H9 (cell line): ENCODE measurements around the gene RRP15. TPM values are rescaled to one million over a fixed set of nuclear protein-coding genes. Genes with fewer than 3 reads are reported as not detected.

Experiments
- DNase-seq: peaks from one replicate; pipeline ENCODE4 v3.0.0-alpha.2; 2017
- H2AFZ ChIP-seq: one replicate; pipeline ENCODE4 v1.6.1; 2013; ENCODE audit warnings: mild to moderate bottlenecking, low read length, control low read depth, moderate library complexity
- H2AK5ac ChIP-seq: 2 replicates; pipeline ENCODE4 v1.6.1; 2013; ENCODE audit warnings: low read length, control low read depth, mixed read lengths; ENCODE audit not compliant: insufficient read length
- H2BK120ac ChIP-seq: one replicate; pipeline ENCODE4 v1.6.1; 2013; ENCODE audit warnings: low read depth, mild to moderate bottlenecking, low read length, control low read depth, inconsistent platforms; ENCODE audit not compliant: poor library complexity, severe bottlenecking
- H2BK12ac ChIP-seq: 2 replicates; pipeline ENCODE4 v1.6.1; 2013; ENCODE audit warnings: low read length, control low read depth, mixed read lengths, low read depth; ENCODE audit not compliant: insufficient read length
- H2BK15ac ChIP-seq: 2 replicates; pipeline ENCODE4 v1.6.1; 2013; ENCODE audit warnings: low read depth, low read length, control low read depth
- H2BK20ac ChIP-seq: one replicate; pipeline ENCODE4 v1.6.1; 2013; ENCODE audit warnings: low read depth, mild to moderate bottlenecking, low read length, control low read depth, inconsistent platforms; ENCODE audit not compliant: poor library complexity, severe bottlenecking
- H2BK5ac ChIP-seq: 2 replicates; pipeline ENCODE4 v1.6.1; 2013; ENCODE audit warnings: low read length, control low read depth, mixed read lengths; ENCODE audit not compliant: insufficient read length
- H3K14ac ChIP-seq: 2 replicates; pipeline ENCODE4 v1.6.1; 2013; ENCODE audit warnings: low read length, control low read depth; ENCODE audit not compliant: insufficient read depth
- H3K18ac ChIP-seq: 2 replicates; pipeline ENCODE4 v1.6.1; 2013; ENCODE audit warnings: low read depth, mild to moderate bottlenecking, mixed read lengths, low read length, control low read depth; ENCODE audit not compliant: insufficient read length
- H3K23ac ChIP-seq: 2 replicates; pipeline ENCODE4 v1.6.1; 2013; ENCODE audit warnings: low read length, control low read depth, mixed read lengths, low read depth; ENCODE audit not compliant: insufficient read length
- H3K23me2 ChIP-seq: 2 replicates; pipeline ENCODE4 v1.6.1; 2013; ENCODE audit warnings: low read depth, mild to moderate bottlenecking, mixed read lengths, low read length, control low read depth; ENCODE audit not compliant: insufficient read length, poor library complexity, severe bottlenecking
- H3K27ac ChIP-seq: 2 replicates; pipeline ENCODE4 v1.5.1; 2013; ENCODE audit warnings: low read length, control low read depth, mixed read lengths, low read depth; ENCODE audit not compliant: insufficient read length
- H3K27me3 ChIP-seq: 2 replicates; pipeline ENCODE4 v1.6.1; 2013; ENCODE audit warnings: low read length, control low read depth, inconsistent platforms; ENCODE audit not compliant: insufficient read depth
- H3K4ac ChIP-seq: 2 replicates; pipeline ENCODE4 v1.6.1; 2013; ENCODE audit warnings: low read depth, mild to moderate bottlenecking, control low read depth, inconsistent platforms, low read length, moderate library complexity
- H3K4me1 ChIP-seq: 2 replicates; pipeline ENCODE4 v1.6.1; 2013; ENCODE audit warnings: low read length, control low read depth, inconsistent platforms; ENCODE audit not compliant: insufficient read depth
- H3K4me2 ChIP-seq: 2 replicates; pipeline ENCODE4 v1.6.1; 2013; ENCODE audit warnings: low read length, control low read depth, mixed read lengths; ENCODE audit not compliant: insufficient read length, insufficient read depth
- H3K56ac ChIP-seq: 2 replicates; pipeline ENCODE4 v1.6.1; 2013; ENCODE audit warnings: low read depth, mild to moderate bottlenecking, mixed read lengths, low read length, control low read depth; ENCODE audit not compliant: insufficient read length
- H3K79me1 ChIP-seq: 2 replicates; pipeline ENCODE4 v1.6.1; 2013; ENCODE audit warnings: low read depth, mild to moderate bottlenecking, moderate library complexity, low read length, control low read depth, inconsistent platforms; ENCODE audit not compliant: insufficient read depth, poor library complexity, severe bottlenecking
- H3K79me2 ChIP-seq: 2 replicates; pipeline ENCODE4 v1.6.1; 2013; ENCODE audit warnings: low read length, control low read depth, inconsistent platforms; ENCODE audit not compliant: insufficient read depth
- H3K9ac ChIP-seq: 2 replicates; pipeline ENCODE4 v1.6.1; 2013; ENCODE audit warnings: low read length, control low read depth, mixed read lengths; ENCODE audit not compliant: insufficient read length; ENCODE audit errors: extremely low read depth
- H3K9me3 ChIP-seq: one replicate; pipeline ENCODE4 v1.6.1; 2013; ENCODE audit warnings: low read depth, low read length, inconsistent platforms; ENCODE audit not compliant: control insufficient read depth
- H3T11ph ChIP-seq: one replicate; pipeline ENCODE4 v1.6.1; 2013; ENCODE audit warnings: mild to moderate bottlenecking, low read length, control low read depth, inconsistent platforms
- H4K20me1 ChIP-seq: one replicate; pipeline ENCODE4 v1.6.1; 2013; ENCODE audit not compliant: control insufficient read depth, insufficient read length, insufficient read depth
- H4K5ac ChIP-seq: 2 replicates; pipeline ENCODE4 v1.6.1; 2013; ENCODE audit warnings: low read depth, mild to moderate bottlenecking, mixed read lengths, low read length, control low read depth; ENCODE audit not compliant: insufficient read length
- H4K8ac ChIP-seq: replicated peaks from 2 replicates; pipeline ENCODE4 v1.6.1; 2013; ENCODE audit warnings: low read length, control low read depth, mixed read lengths, low read depth; ENCODE audit not compliant: insufficient read length
- H4K91ac ChIP-seq: 2 replicates; pipeline ENCODE4 v1.6.1; 2013; ENCODE audit warnings: low read depth, mild to moderate bottlenecking, moderate library complexity, mixed read lengths, low read length, control low read depth; ENCODE audit not compliant: insufficient read length
- H3K27ac Mint-ChIP-seq, 3 experiments: 2 replicates in 2 of 3; 3 replicates in 1 of 3; pipeline ENCODE4 v1.8.0; 2020 to 2021; ENCODE audit warnings: mixed read lengths in 3 of 3, mild to moderate bottlenecking in 1 of 3, moderate library complexity in 1 of 3
- H3K27me3 Mint-ChIP-seq: 2 replicates; pipeline ENCODE4 v1.8.0; 2021; ENCODE audit warnings: low read depth, mild to moderate bottlenecking, moderate library complexity, mixed read lengths
- H3K36me3 Mint-ChIP-seq, 3 experiments: 2 replicates in 2 of 3; 3 replicates in 1 of 3; pipeline ENCODE4 v1.8.0; 2020 to 2021; ENCODE audit warnings: low read depth in 3 of 3, mixed read lengths in 3 of 3; ENCODE audit not compliant: insufficient read depth in 1 of 3
- H3K4me1 Mint-ChIP-seq, 2 experiments: 2 replicates each; pipeline ENCODE4 v1.8.0; 2020; ENCODE audit warnings: mixed read lengths in 2 of 2
- H3K4me3 Mint-ChIP-seq, 2 experiments: 2 replicates in 1 of 2; 3 replicates in 1 of 2; pipeline ENCODE4 v1.8.0; 2020 to 2021; ENCODE audit warnings: mild to moderate bottlenecking in 2 of 2, mixed read lengths in 2 of 2, moderate library complexity in 1 of 2
- H3K9me3 Mint-ChIP-seq, 2 experiments: 2 replicates in 1 of 2; 3 replicates in 1 of 2; pipeline ENCODE4 v1.8.0; 2020; ENCODE audit warnings: mild to moderate bottlenecking in 2 of 2, mixed read lengths in 2 of 2, moderate library complexity in 1 of 2
- CTCF ChIP-seq: fragments of 200-600 bp; sonication (generic); conservative IDR thresholded peaks from 3 replicates; pipeline ENCODE4 v1.8.0; 2021; ENCODE audit warnings: antibody characterized with exemption, mild to moderate bottlenecking
- WGBS: extraction: QIAGEN DNeasy Blood & Tissue Kit; methylation state at CpG from one replicate; pipeline ENCODE4 v1.1.7; 2013; ENCODE audit warnings: missing lambda C conversion rate, low lambda C conversion rate, mixed read lengths; ENCODE audit not compliant: insufficient read length; ENCODE audit errors: extremely low coverage; 5-methylcytosine and 5-hydroxymethylcytosine counted together
- total RNA-seq: library from RNA; stranded (reverse); gene quantifications from 2 replicates; pipeline ENCODE4 v1.2.1, GENCODE V29; 2021

RRP15 gene
- total RNA-seq, 1 experiment from 2014 or later, result 48.7 TPM

- no peaks in the 10 kb centered on the region for H3K27me3 Mint-ChIP-seq
- no peak for DNase-seq
- no peaks in the 10 kb centered on the region for H3K27me3 ChIP-seq
- no peak for TF ChIP-seq CTCF
- no peak overlapping the region for H2BK15ac ChIP-seq
- H3K23ac ChIP-seq, result no peak overlapping the region
- H2BK20ac ChIP-seq, result no peak overlapping the region
- H3K9ac ChIP-seq, result no peak overlapping the region
- no peaks in the 10 kb centered on the region for H3K9me3 Mint-ChIP-seq
- H3K79me1 ChIP-seq, result no peaks in the 10 kb centered on the region
- no peak overlapping the region for H2BK12ac ChIP-seq
- no CpG with 5 or more reads among the region's 1 CpG for WGBS
- H3K56ac ChIP-seq, result no peak overlapping the region
- no peak overlapping the region for H3K4me3 Mint-ChIP-seq
- H3K27ac ChIP-seq, result no peak overlapping the region
- no peaks in the 10 kb centered on the region for H4K20me1 ChIP-seq
- no peak overlapping the region for H3K4me2 ChIP-seq
- no peaks in the 10 kb centered on the region for H3K36me3 Mint-ChIP-seq
- no peaks in the 10 kb centered on the region for H3K9me3 ChIP-seq
- H3K4me1 Mint-ChIP-seq, result peaks cover 11 to 15% of the 10 kb centered on the region in 2 experiments
- H2BK5ac ChIP-seq, result no peak overlapping the region
- H3K23me2 ChIP-seq, result no peaks in the 10 kb centered on the region
- H3K4me1 ChIP-seq, result no peaks in the 10 kb centered on the region
- no peak overlapping the region for H2BK120ac ChIP-seq
- H3K79me2 ChIP-seq, result no peaks in the 10 kb centered on the region
- H4K91ac ChIP-seq, result no peak overlapping the region
- no peak overlapping the region for H2AFZ ChIP-seq
- H2AK5ac ChIP-seq, result no peak overlapping the region
- H3K4ac ChIP-seq, result no peak overlapping the region
- H3K27ac Mint-ChIP-seq, result no peak overlapping the region
- no peak overlapping the region for H4K5ac ChIP-seq
- no peak overlapping the region for H4K8ac ChIP-seq
- no peak overlapping the region for H3K18ac ChIP-seq
- H3T11ph ChIP-seq, result no peak overlapping the region
- H3K14ac ChIP-seq, result no peak overlapping the region
Measured at GRCh38 chr1:218259339-218259738, 25.8 kb upstream of the RRP15 start.
